ENCODE measurements around the gene HACD3. TPM values are rescaled to one million over a fixed set of nuclear protein-coding genes. Genes with fewer than 3 reads are reported as not detected.
A peak's percentile ranks its signal among the peaks of the same experiment; 100 is the strongest.

The HACD3 gene
- total and polyA plus RNA-seq, 2 donors (not counting 1 experiment from before 2014, with no cell fraction given) = 80.7 to 95.6 TPM

GRCh38 chr15:65509321-65509720, 20.9 kb upstream of the HACD3 start:
- Histone ChIP-seq H3K27ac (ENCODE audit: insufficient read depth, low read length) (no peak overlapping the region), H3K27me3 (ENCODE audit: control insufficient read depth, insufficient read depth, low read length) (no peaks in the 10 kb centered on the region), H2AFZ (ENCODE audit: low read length) (no peak overlapping the region), H3K36me3 (ENCODE audit: control insufficient read depth, insufficient read depth, low read length) (peaks cover 3% of the 10 kb centered on the region), H3K4me1 (ENCODE audit: control insufficient read depth, extremely low read depth, insufficient read depth, low read length) (no peaks in the 10 kb centered on the region), H3K9me3 (ENCODE audit: control insufficient read depth, insufficient read depth, low read depth, low read length) (no peaks in the 10 kb centered on the region), H3K79me2 (ENCODE audit: control insufficient read depth, insufficient read depth, low read length) (peaks cover 7% of the 10 kb centered on the region), H3K4me2 (ENCODE audit: extremely low read depth, insufficient read depth, low read length) (no peak overlapping the region), H3K4me3 (replicated peaks in 1 of 4; ENCODE audit: control extremely low read depth in 1 of 4, insufficient read depth in 1 of 4, low read depth in 3 of 4, low read length in 4 of 4) (no peak overlapping the region), H4K20me1 (ENCODE audit: control insufficient read depth, extremely low read depth, insufficient read depth, low read length) (no peaks in the 10 kb centered on the region), H3K9ac (ENCODE audit: insufficient read depth, low read length) (no peak overlapping the region)
- TF ChIP-seq CTCF (conservative IDR thresholded peaks at IDR 0.05 in 1 of 2, IDR thresholded peaks at IDR 0.05 in 1 of 2; ENCODE audit: low read depth in 1 of 2, low read length in 2 of 2) (no peak), EZH2 (IDR thresholded peaks at IDR 0.05; ENCODE audit: low read length, missing control alignments) (no peak)
- no peak for DNase-seq (ENCODE audit: low read depth in 2 of 2)

- no peak overlapping the region for H2AFZ ChIP-seq (ENCODE audit: low read length)
- peaks cover 34% of the 10 kb centered on the region for H3K79me2 ChIP-seq (ENCODE audit: control insufficient read depth, insufficient read depth, low read length)
- no peaks in the 10 kb centered on the region for H3K27me3 ChIP-seq (ENCODE audit: control insufficient read depth, insufficient read depth, low read length)
- DNase-seq (ENCODE audit: low read depth in 2 of 2) = no peak
- peaks cover 3% of the 10 kb centered on the region for H3K36me3 ChIP-seq (ENCODE audit: control insufficient read depth, insufficient read depth, low read length)
- no peak overlapping the region for H3K27ac ChIP-seq (ENCODE audit: insufficient read depth, low read length)
- H3K9me3 ChIP-seq (ENCODE audit: control insufficient read depth, insufficient read depth, low read depth, low read length) = no peaks in the 10 kb centered on the region
- peaks cover 6% of the 10 kb centered on the region for H3K4me1 ChIP-seq (ENCODE audit: control insufficient read depth, extremely low read depth, insufficient read depth, low read length)
- TF ChIP-seq CTCF (conservative IDR thresholded peaks at IDR 0.05 in 1 of 2, IDR thresholded peaks at IDR 0.05 in 1 of 2; ENCODE audit: low read depth in 1 of 2, low read length in 2 of 2) (no peak), EZH2 (IDR thresholded peaks at IDR 0.05; ENCODE audit: low read length, missing control alignments) (no peak)
- H3K9ac ChIP-seq (ENCODE audit: insufficient read depth, low read length) = no peak overlapping the region
- no peaks in the 10 kb centered on the region for H4K20me1 ChIP-seq (ENCODE audit: control insufficient read depth, extremely low read depth, insufficient read depth, low read length)
- H3K4me2 ChIP-seq (ENCODE audit: extremely low read depth, insufficient read depth, low read length) = no peak overlapping the region
- no peak overlapping the region for H3K4me3 ChIP-seq (replicated peaks in 1 of 4; ENCODE audit: control extremely low read depth in 1 of 4, insufficient read depth in 1 of 4, low read depth in 3 of 4, low read length in 4 of 4)
Measured at GRCh38 chr15:65512189-65512588, 18.1 kb upstream of the HACD3 start.

- TF ChIP-seq CTCF (conservative IDR thresholded peaks at IDR 0.05 in 1 of 2, IDR thresholded peaks at IDR 0.05 in 1 of 2; ENCODE audit: low read depth in 1 of 2, low read length in 2 of 2) (no peak), EZH2 (IDR thresholded peaks at IDR 0.05; ENCODE audit: low read length, missing control alignments) (no peak)
- Histone ChIP-seq H3K9me3 (ENCODE audit: control insufficient read depth, insufficient read depth, low read depth, low read length) (no peaks in the 10 kb centered on the region), H3K79me2 (ENCODE audit: control insufficient read depth, insufficient read depth, low read length) (peaks cover 36% of the 10 kb centered on the region), H3K27me3 (ENCODE audit: control insufficient read depth, insufficient read depth, low read length) (no peaks in the 10 kb centered on the region), H3K27ac (ENCODE audit: insufficient read depth, low read length) (no peak overlapping the region), H4K20me1 (ENCODE audit: control insufficient read depth, extremely low read depth, insufficient read depth, low read length) (no peaks in the 10 kb centered on the region), H3K4me1 (ENCODE audit: control insufficient read depth, extremely low read depth, insufficient read depth, low read length) (peaks cover 6% of the 10 kb centered on the region), H2AFZ (ENCODE audit: low read length) (no peak overlapping the region), H3K4me2 (ENCODE audit: extremely low read depth, insufficient read depth, low read length) (no peak overlapping the region), H3K9ac (ENCODE audit: insufficient read depth, low read length) (no peak overlapping the region), H3K4me3 (replicated peaks in 1 of 4; ENCODE audit: control extremely low read depth in 1 of 4, insufficient read depth in 1 of 4, low read depth in 3 of 4, low read length in 4 of 4) (no peak overlapping the region), H3K36me3 (ENCODE audit: control insufficient read depth, insufficient read depth, low read length) (peaks cover 3% of the 10 kb centered on the region)
- DNase-seq (ENCODE audit: low read depth in 2 of 2) = peak; percentile 67 to 88
Measured at GRCh38 chr15:65512807-65513416, 17.4 kb upstream of the HACD3 start.
